GM10266 (cell line): ENCODE data around the gene NDST3.
"Not testable (repeated sequence)": the region's sequence is repeated elsewhere in the genome, so short reads cannot be mapped to it uniquely, and the experiment has no call there.

Source experiments
- DNase-seq: peaks from one replicate; pipeline ENCODE4 v3.0.0; 2012; ENCODE audit errors: extremely low spot score
- CTCF ChIP-seq: IDR thresholded peaks from 2 replicates; pipeline ENCODE4 v1.5.1; 2012; ENCODE audit warnings: mild to moderate bottlenecking, low read depth; ENCODE audit not compliant: control insufficient read depth, insufficient read depth; ENCODE audit errors: missing control alignments

Gene NDST3

GRCh38 chr4:118237531-118237930 lies 203.2 kb downstream of the NDST3 start:
- TF ChIP-seq CTCF = no peak
- no peak for DNase-seq

GRCh38 chr4:118249890-118250289 lies 215.6 kb downstream of the NDST3 start:
- DNase-seq = no peak
- TF ChIP-seq CTCF = no peak

- TF ChIP-seq CTCF = no peak
- DNase-seq = no peak
Observed at GRCh38 chr4:118254368-118254767, 220.1 kb downstream of the NDST3 start.

GRCh38 chr4:118259111-118259510 lies 224.8 kb downstream of the NDST3 start:
- no peak for DNase-seq
- TF ChIP-seq CTCF = no peak

- TF ChIP-seq CTCF = no peak
- DNase-seq = no peak
Observed at GRCh38 chr4:118260309-118260708, 226.0 kb downstream of the NDST3 start.

GRCh38 chr4:118264096-118264495 lies 229.8 kb downstream of the NDST3 start:
- no peak for TF ChIP-seq CTCF
- no peak for DNase-seq

- no peak for DNase-seq
Observed at GRCh38 chr4:118265312-118266144, 231.2 kb downstream of the NDST3 start.

GRCh38 chr4:118266145-118266496 lies 231.8 kb downstream of the NDST3 start:
- not testable (repeated sequence) for DNase-seq

More at GRCh38 chr4:118265312-118266144, 231.2 kb downstream of the NDST3 start:
- no peak for TF ChIP-seq CTCF
